Muscle of back (tissue), 11 donors: ENCODE measurements around the gene TAS1R3. TPM values are rescaled to one million over a fixed set of nuclear protein-coding genes. Genes with fewer than 3 reads are reported as not detected.
"Not testable (repeated sequence)": the region's sequence is repeated elsewhere in the genome, so short reads cannot be mapped to it uniquely, and the experiment has no call there.

Experiments used
- DNase-seq, 3 donors: peaks; one replicate each; pipeline versions ENCODE4 v3.0.0 to v3.0.0-alpha.2; 2013
- polyA plus RNA-seq, 10 donors: library from polyadenylated mRNA; unstranded; fragments of 120-200 nt; gene quantifications; one replicate each; pipeline ENCODE4 v1.2.1, GENCODE V29; 2013; ENCODE audit not compliant: insufficient read length in 10 of 10

The TAS1R3 gene
- polyA plus RNA-seq, 10 donors = 1.4 to 3.2 (median 1.9) TPM

- DNase-seq = no peak
Measured at GRCh38 chr1:1366699-1367066, 35.6 kb downstream of the TAS1R3 start.

- no peak for DNase-seq
Measured at GRCh38 chr1:1367315-1367714, 36.2 kb downstream of the TAS1R3 start.

- not testable (repeated sequence) for DNase-seq
Measured at GRCh38 chr1:1370094-1370493, 39.0 kb downstream of the TAS1R3 start.

GRCh38 chr1:1370771-1371300, 39.8 kb downstream of the TAS1R3 start:
- no peak for DNase-seq

- no peak for DNase-seq
Measured at GRCh38 chr1:1371364-1371745, 40.3 kb downstream of the TAS1R3 start.

- peak in 1 of 3 donors; percentile 76 for DNase-seq
Measured at GRCh38 chr1:1371746-1372711, 40.9 kb downstream of the TAS1R3 start.

GRCh38 chr1:1373051-1373814, 42.2 kb downstream of the TAS1R3 start:
- DNase-seq = no peak

- no peak for DNase-seq
Measured at GRCh38 chr1:1373815-1374588, 42.9 kb downstream of the TAS1R3 start.

GRCh38 chr1:1374589-1374928, 43.5 kb downstream of the TAS1R3 start:
- no peak for DNase-seq

- peak; percentile 100 for DNase-seq
Measured at GRCh38 chr1:1374929-1375662, 44.0 kb downstream of the TAS1R3 start, which contains the start of gene AURKAIP1. Gene AURKAIP1 (minus strand): TSS chr1:1375207. CDS start chr1:1374756, 451 bp downstream.

- DNase-seq = no peak
Measured at GRCh38 chr1:1376551-1377226, 45.6 kb downstream of the TAS1R3 start.

- DNase-seq = no peak
Measured at GRCh38 chr1:1377540-1378205, 46.6 kb downstream of the TAS1R3 start.

- DNase-seq = no peak
Measured at GRCh38 chr1:1380860-1381259, 49.8 kb downstream of the TAS1R3 start.

- DNase-seq = no peak
Measured at GRCh38 chr1:1381294-1381693, 50.2 kb downstream of the TAS1R3 start.

Other genes starting within 250 kb of the TAS1R3 start
- 1 to 10 TPM; 3.8 to 7.1 (median 4.6) TPM for gene C1orf159, start 215.2 kb upstream of the TAS1R3 start, polyA plus RNA-seq
- under 1 TPM in 7 of 10 donors, not detected in 3; 0.13 to 0.50 (median 0.27) TPM for gene TTLL10, start 157.4 kb upstream of the TAS1R3 start, polyA plus RNA-seq
- 1 to 10 TPM; 1.9 to 4.6 (median 2.9) TPM for gene TNFRSF18, start 124.7 kb upstream of the TAS1R3 start, polyA plus RNA-seq
- gene TNFRSF4, start 117.1 kb upstream of the TAS1R3 start, polyA plus RNA-seq = 1 to 10 TPM; 1.0 to 3.7 (median 2.0) TPM
- 100 to 1,000 TPM in 2 of 10 donors, 10 to 100 TPM in 8; 73.5 to 121 (median 88.5) TPM for gene SDF4, start 99.3 kb upstream of the TAS1R3 start, polyA plus RNA-seq
- 10 to 100 TPM; 12.1 to 21.2 (median 15.6) TPM for gene B3GALT6, start 99.0 kb upstream of the TAS1R3 start, polyA plus RNA-seq
- 1 to 10 TPM; 1.0 to 6.7 (median 2.7) TPM for gene C1QTNF12, start 84.6 kb upstream of the TAS1R3 start, polyA plus RNA-seq
- gene UBE2J2, start 57.4 kb upstream of the TAS1R3 start, polyA plus RNA-seq = 10 to 100 TPM; 34.4 to 46.8 (median 38.4) TPM
- 1 to 10 TPM; 2.7 to 8.5 (median 4.2) TPM for gene SCNN1D, start 50.8 kb upstream of the TAS1R3 start, polyA plus RNA-seq
- 10 to 100 TPM; 23.6 to 57.8 (median 40.0) TPM for gene ACAP3, start 23.4 kb upstream of the TAS1R3 start, polyA plus RNA-seq
- gene PUSL1, start 22.7 kb upstream of the TAS1R3 start, polyA plus RNA-seq = 1 to 10 TPM; 4.1 to 9.3 (median 6.4) TPM
- gene INTS11, start 6.6 kb upstream of the TAS1R3 start, polyA plus RNA-seq = 100 to 1,000 TPM in 1 of 10 donors, 10 to 100 TPM in 9; 60.2 to 107 (median 73.9) TPM
- 10 to 100 TPM; 10.6 to 17.2 (median 14.0) TPM for gene CPTP, start 6.5 kb upstream of the TAS1R3 start, polyA plus RNA-seq
- 10 to 100 TPM; 26.6 to 50.4 (median 34.9) TPM for gene DVL1, start 18.1 kb downstream of the TAS1R3 start, polyA plus RNA-seq
- gene MXRA8, start 27.3 kb downstream of the TAS1R3 start, polyA plus RNA-seq = 100 to 1,000 TPM in 2 of 10 donors, 10 to 100 TPM in 8; 52.6 to 111 (median 69.8) TPM
- 10 to 100 TPM; 44.1 to 80.7 (median 57.9) TPM for gene AURKAIP1, start 43.9 kb downstream of the TAS1R3 start, polyA plus RNA-seq
- 100 to 1,000 TPM in 9 of 10 donors, 10 to 100 TPM in 1; 99.5 to 280 (median 146) TPM for gene CCNL2, start 68.1 kb downstream of the TAS1R3 start, polyA plus RNA-seq
- 100 to 1,000 TPM in 7 of 10 donors, 10 to 100 TPM in 3; 93.2 to 116 (median 110) TPM for gene MRPL20, start 76.0 kb downstream of the TAS1R3 start, polyA plus RNA-seq
- gene ANKRD65, start 90.0 kb downstream of the TAS1R3 start, polyA plus RNA-seq = 10 to 100 TPM; 10.3 to 15.7 (median 14.3) TPM
- 10 to 100 TPM; 39.3 to 78.6 (median 50.7) TPM for gene VWA1, start 104.4 kb downstream of the TAS1R3 start, polyA plus RNA-seq
- gene ATAD3C, start 118.4 kb downstream of the TAS1R3 start, polyA plus RNA-seq = 1 to 10 TPM in 1 of 10 donors, under 1 TPM in 9; 0.25 to 1.5 (median 0.61) TPM
- 10 to 100 TPM in 8 of 10 donors, 1 to 10 TPM in 2; 8.5 to 14.5 (median 12.0) TPM for gene ATAD3B, start 140.5 kb downstream of the TAS1R3 start, polyA plus RNA-seq
- gene ATAD3A, start 180.9 kb downstream of the TAS1R3 start, polyA plus RNA-seq = 10 to 100 TPM; 10.2 to 21.1 (median 17.9) TPM
- 1 to 10 TPM; 1.7 to 8.0 (median 3.5) TPM for gene TMEM240, start 209.3 kb downstream of the TAS1R3 start, polyA plus RNA-seq
- gene SSU72, start 243.6 kb downstream of the TAS1R3 start, polyA plus RNA-seq = 10 to 100 TPM; 80.9 to 98.9 (median 86.8) TPM